Stimulated activated naive CD8-positive, alpha-beta T cell treated with anti-CD3 and anti-CD28 coated beads, Interleukin-15, amount 100 ng/mL, for 72 hours (primary cell): ENCODE results near the gene LPAR4.
"Not testable (repeated sequence)": the region's sequence is repeated elsewhere in the genome, so short reads cannot be mapped to it uniquely, and the experiment has no call there.

Source experiments
- ATAC-seq: fragments of 150-1000 bp; cut with Tn5 transposase; 2 replicates; pipeline ENCODE4 v1.10.0; 2021; ENCODE audit warnings: mild to moderate bottlenecking, moderate library complexity
- DNase-seq, 2 donors: peaks; one replicate each; pipeline ENCODE4 v3.0.0; 2021 to 2022
- H3K27ac Mint-ChIP-seq, 2 donors: one replicate each; pipeline ENCODE4 v1.8.0; 2022; ENCODE audit warnings: mild to moderate bottlenecking in 2 of 2, mixed read lengths in 2 of 2, moderate library complexity in 2 of 2
- H3K27me3 Mint-ChIP-seq: one replicate; pipeline ENCODE4 v1.8.0; 2022; ENCODE audit warnings: mixed read lengths
- H3K4me1 Mint-ChIP-seq: one replicate; pipeline ENCODE4 v1.8.0; 2022; ENCODE audit warnings: mild to moderate bottlenecking, mixed read lengths
- H3K4me3 Mint-ChIP-seq, 2 donors: one replicate each; pipeline ENCODE4 v1.8.0; 2022; ENCODE audit warnings: mild to moderate bottlenecking in 2 of 2, mixed read lengths in 2 of 2, moderate library complexity in 1 of 2
- H3K9me3 Mint-ChIP-seq, 2 donors: one replicate each; pipeline ENCODE4 v1.8.0; 2022; ENCODE audit warnings: mixed read lengths in 2 of 2

Gene LPAR4

DNA sequence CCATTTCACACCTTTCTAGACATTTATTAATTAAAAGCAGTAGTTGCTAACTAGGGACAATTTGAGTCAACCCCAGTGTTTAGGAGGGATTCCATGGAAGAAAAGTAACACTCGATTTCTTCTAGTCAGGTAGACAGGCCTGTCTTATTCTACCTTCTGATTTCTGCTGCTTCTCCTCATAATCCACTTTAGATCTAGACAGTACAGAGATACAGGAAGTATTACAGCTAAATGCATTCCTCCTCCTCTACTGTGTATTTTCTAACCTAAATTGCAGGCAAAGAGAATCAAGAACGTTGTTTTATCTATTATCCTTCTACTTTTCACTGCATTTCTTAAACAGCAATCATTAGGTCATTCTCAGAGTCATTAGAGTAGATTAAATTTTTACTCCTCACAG is 52.6 kb downstream of the LPAR4 start:
- peaks cover 4 to 8% of the 10 kb centered on the region in 2 donors for H3K9me3 Mint-ChIP-seq
- no peaks in the 10 kb centered on the region for H3K27me3 Mint-ChIP-seq
- no peak overlapping the region for H3K27ac Mint-ChIP-seq
- H3K4me3 Mint-ChIP-seq = no peak overlapping the region
- no peak for ATAC-seq
- no peak for DNase-seq
- H3K4me1 Mint-ChIP-seq = peaks cover 13% of the 10 kb centered on the region

DNA sequence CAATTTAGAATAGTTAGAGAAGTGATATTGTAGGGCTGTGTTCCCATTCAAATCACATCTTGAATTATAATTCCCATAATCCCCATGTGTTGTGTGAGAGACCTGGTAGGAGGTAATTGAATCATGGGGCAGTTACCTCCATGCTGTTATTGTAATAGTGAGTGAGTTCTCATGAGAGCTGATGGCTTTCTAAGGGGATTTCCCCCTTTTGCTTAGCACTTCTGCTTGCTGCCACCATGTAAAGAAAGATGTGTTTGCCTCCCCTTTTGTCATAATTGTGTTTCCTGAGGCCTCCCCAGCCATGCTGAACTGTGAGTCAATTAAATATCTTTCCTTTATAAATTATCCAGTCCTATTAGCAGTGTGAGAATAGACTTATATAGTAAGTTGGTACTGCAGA is 53.2 kb downstream of the LPAR4 start:
- ATAC-seq (no peak), DNase-seq (no peak)
- Mint-ChIP-seq H3K4me3 (no peak overlapping the region), H3K4me1 (peaks cover 13% of the 10 kb centered on the region), H3K27ac (no peak overlapping the region), H3K27me3 (no peaks in the 10 kb centered on the region), H3K9me3 (peaks cover 4 to 8% of the 10 kb centered on the region in 2 donors)

DNA sequence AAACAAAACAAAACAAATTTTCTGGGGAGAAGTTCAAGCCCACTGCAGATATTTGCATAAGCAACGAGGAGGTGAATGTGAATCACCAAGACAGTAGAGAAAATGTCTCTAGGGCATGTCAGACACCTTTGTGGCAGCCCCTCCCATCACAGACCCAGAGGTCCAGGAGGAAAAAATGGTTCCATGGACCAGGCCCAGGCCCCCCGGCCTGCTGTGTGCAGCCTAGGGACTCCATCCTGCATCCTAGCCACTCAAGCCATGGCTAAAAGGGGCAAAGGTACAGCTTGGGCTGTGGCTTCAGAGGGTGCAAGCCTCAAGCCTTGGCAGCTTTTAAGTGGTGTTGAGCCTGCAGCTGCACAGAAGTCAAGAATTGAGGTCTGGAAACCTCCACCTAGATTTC is 54.0 kb downstream of the LPAR4 start:
- H3K27me3 Mint-ChIP-seq = no peaks in the 10 kb centered on the region
- peaks cover 13% of the 10 kb centered on the region for H3K4me1 Mint-ChIP-seq
- ATAC-seq (no peak), DNase-seq (no peak)
- no peak overlapping the region for H3K4me3 Mint-ChIP-seq
- H3K27ac Mint-ChIP-seq = no peak overlapping the region
- peaks cover 4 to 15% of the 10 kb centered on the region in 2 donors for H3K9me3 Mint-ChIP-seq

DNA sequence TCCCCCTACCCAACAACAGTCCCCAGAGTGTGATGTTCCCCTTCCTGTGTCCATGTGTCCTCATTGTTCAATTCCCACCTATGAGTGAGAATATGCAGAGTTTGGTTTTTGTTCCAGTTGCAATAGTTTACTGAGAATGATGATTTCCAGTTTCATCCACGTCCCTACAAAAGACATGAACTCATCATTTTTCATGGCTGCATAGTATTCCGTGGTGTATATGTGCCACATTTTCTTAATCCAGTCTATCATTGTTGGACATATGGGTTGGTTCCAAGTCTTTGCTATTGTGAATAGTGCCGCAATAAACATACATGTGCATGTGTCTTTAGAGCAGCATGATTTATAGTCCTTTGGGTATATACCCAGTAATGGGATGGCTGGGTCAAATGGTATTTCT is 55.0 kb downstream of the LPAR4 start:
- not testable (repeated sequence) for H3K27me3 Mint-ChIP-seq, H3K4me3 Mint-ChIP-seq, DNase-seq, H3K27ac Mint-ChIP-seq, ATAC-seq
- peaks cover 13% of the 10 kb centered on the region for H3K4me1 Mint-ChIP-seq
- H3K9me3 Mint-ChIP-seq = peaks cover 4 to 17% of the 10 kb centered on the region in 2 donors
